IPS DF 6.9 (cell line): ENCODE data around the gene RELT.

Experiments used
- DNase-seq: peaks from one replicate; pipeline ENCODE4 v3.0.0-alpha.2; 2013; ENCODE audit warnings: low read depth, low spot score
- H3K27ac ChIP-seq: one replicate; pipeline ENCODE4 v1.5.1; 2013; ENCODE audit warnings: low read length, control low read depth
- H3K27me3 ChIP-seq: 2 replicates; pipeline ENCODE4 v1.6.1; 2013; ENCODE audit warnings: mild to moderate bottlenecking, low read length; ENCODE audit not compliant: control insufficient read depth, insufficient read depth
- H3K36me3 ChIP-seq: 2 replicates; pipeline ENCODE4 v1.6.1; 2013; ENCODE audit warnings: low read length; ENCODE audit not compliant: control insufficient read depth, insufficient read depth
- H3K4me1 ChIP-seq: 2 replicates; pipeline ENCODE4 v1.6.1; 2013; ENCODE audit warnings: low read length; ENCODE audit not compliant: control insufficient read depth, insufficient read depth
- H3K4me3 ChIP-seq: 2 replicates; pipeline ENCODE4 v1.5.1; 2013; ENCODE audit warnings: mild to moderate bottlenecking, low read length
- H3K9me3 ChIP-seq: 2 replicates; pipeline ENCODE4 v1.6.1; 2013; ENCODE audit warnings: low read length, inconsistent platforms; ENCODE audit not compliant: control insufficient read depth, insufficient read depth
- WGBS: extraction: QIAGEN DNeasy Blood & Tissue Kit; methylation state at CpG from one replicate; pipeline ENCODE4 v1.1.7; 2013; ENCODE audit warnings: mixed read lengths, missing lambda C conversion rate; ENCODE audit not compliant: insufficient read length, insufficient coverage; 5-methylcytosine and 5-hydroxymethylcytosine counted together

RELT gene

DNA sequence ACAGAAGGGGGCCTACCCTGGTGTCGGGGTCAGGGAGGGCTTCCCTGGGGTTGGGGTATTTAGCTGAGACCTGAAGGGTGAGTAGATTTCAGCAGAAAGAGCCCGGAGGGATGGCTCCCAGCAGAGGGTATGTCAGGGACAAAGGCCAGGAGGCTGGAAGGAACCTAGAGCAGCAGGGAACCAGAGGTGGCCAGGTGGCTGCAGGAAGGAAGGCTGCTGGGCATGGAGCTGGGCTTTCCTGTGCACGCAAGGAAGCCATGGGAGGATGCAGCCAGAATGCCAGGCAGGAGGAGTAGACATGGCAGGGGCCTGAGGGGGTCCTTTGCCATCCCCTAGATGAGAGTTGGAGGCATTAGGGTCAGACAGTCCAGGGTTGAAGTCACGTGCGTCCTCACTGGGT, 27.4 kb upstream of the RELT start:
- H3K4me1 ChIP-seq: no peaks in the 10 kb centered on the region
- no CpG with 5 or more reads among the region's 5 CpGs for WGBS
- no peaks in the 10 kb centered on the region for H3K27me3 ChIP-seq
- no peak for DNase-seq
- no peak overlapping the region for H3K4me3 ChIP-seq
- H3K9me3 ChIP-seq: no peaks in the 10 kb centered on the region
- no peaks in the 10 kb centered on the region for H3K36me3 ChIP-seq
- no peak overlapping the region for H3K27ac ChIP-seq

DNA sequence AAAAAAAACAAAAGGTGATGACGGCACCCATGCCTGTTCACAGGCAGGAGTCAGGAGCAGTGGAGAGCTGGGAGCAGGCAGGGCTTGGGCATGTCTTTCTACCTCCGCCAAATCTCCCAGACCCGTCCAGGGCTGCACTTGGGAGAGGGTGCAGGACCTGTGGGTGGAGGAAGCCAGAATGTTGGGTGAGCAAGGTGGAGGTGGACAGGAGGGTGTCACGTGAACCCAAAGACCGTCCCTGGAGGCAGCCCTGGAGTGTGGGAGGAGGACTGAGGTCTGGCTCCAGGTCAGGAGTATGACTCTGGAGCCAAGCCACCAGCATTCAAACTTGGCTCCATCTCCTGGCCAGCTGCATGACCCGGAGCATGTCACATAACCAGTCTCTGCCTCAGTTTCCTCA, 26.6 kb upstream of the RELT start:
- no peak for DNase-seq
- no peak overlapping the region for H3K27ac ChIP-seq
- H3K9me3 ChIP-seq: no peaks in the 10 kb centered on the region
- H3K4me1 ChIP-seq: no peaks in the 10 kb centered on the region
- no peak overlapping the region for H3K4me3 ChIP-seq
- H3K36me3 ChIP-seq: no peaks in the 10 kb centered on the region
- WGBS: no CpG with 5 or more reads among the region's 6 CpGs
- no peaks in the 10 kb centered on the region for H3K27me3 ChIP-seq

DNA sequence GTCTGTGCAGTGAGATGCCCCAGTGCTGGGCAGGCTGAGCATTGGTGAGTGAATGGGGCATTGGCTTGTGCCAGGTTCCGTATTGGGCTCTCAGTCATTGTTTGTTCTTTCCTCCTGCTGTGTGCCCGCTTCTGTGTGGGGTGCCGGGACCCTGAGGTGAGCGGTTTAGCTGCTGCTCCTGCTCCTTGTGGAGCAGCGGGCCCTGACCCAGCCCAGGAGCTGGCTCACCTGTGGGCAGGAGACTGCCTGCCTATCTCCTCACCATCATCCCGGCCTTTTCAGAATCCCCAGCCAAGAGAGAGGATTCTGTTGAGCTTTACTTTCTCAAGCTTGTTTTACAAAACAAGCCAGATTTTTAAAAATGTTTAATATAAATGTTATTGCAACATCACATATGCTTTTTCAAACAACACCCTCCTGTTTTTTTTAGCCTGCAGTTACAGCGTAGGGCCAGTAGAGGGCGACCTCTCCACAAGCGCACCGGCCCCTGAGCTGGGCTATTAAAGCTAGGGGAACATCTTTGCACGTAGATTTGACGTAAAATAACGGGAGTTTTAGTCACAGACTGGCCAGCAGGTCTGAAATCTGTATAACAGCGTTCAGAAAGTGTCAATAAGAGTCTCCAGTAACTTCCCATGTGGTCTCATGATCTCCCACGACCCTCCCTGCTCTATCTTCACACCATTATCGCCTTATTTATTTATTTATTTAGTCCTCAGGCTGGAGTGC, 25.1 kb upstream of the RELT start:
- Histone ChIP-seq H3K9me3 (no peaks in the 10 kb centered on the region), H3K4me3 (no peak overlapping the region), H3K4me1 (no peaks in the 10 kb centered on the region), H3K27ac (no peak overlapping the region), H3K36me3 (no peaks in the 10 kb centered on the region), H3K27me3 (no peaks in the 10 kb centered on the region)
- WGBS: no CpG with 5 or more reads among the region's 16 CpGs
- DNase-seq: no peak

GRCh38 chr11:73353422-73353821, 22.8 kb upstream of the RELT start:
- H3K36me3 ChIP-seq: no peaks in the 10 kb centered on the region
- no peaks in the 10 kb centered on the region for H3K4me1 ChIP-seq
- no CpG with 5 or more reads among the region's 4 CpGs for WGBS
- H3K27me3 ChIP-seq: no peaks in the 10 kb centered on the region
- H3K9me3 ChIP-seq: no peaks in the 10 kb centered on the region
- no peak overlapping the region for H3K27ac ChIP-seq
- DNase-seq: no peak
- no peak overlapping the region for H3K4me3 ChIP-seq

- no peaks in the 10 kb centered on the region for H3K27me3 ChIP-seq
- DNase-seq: no peak
- H3K27ac ChIP-seq: no peak overlapping the region
- no peak overlapping the region for H3K4me3 ChIP-seq
- no CpG with 5 or more reads among the region's 4 CpGs for WGBS
- no peaks in the 10 kb centered on the region for H3K36me3 ChIP-seq
- no peaks in the 10 kb centered on the region for H3K4me1 ChIP-seq
- H3K9me3 ChIP-seq: no peaks in the 10 kb centered on the region
Measured at GRCh38 chr11:73355109-73355508, 21.1 kb upstream of the RELT start.

GRCh38 chr11:73356979-73357860, 19.0 kb upstream of the RELT start:
- Histone ChIP-seq H3K36me3 (no peaks in the 10 kb centered on the region), H3K4me3 (no peak overlapping the region), H3K9me3 (no peaks in the 10 kb centered on the region), H3K27me3 (no peaks in the 10 kb centered on the region), H3K27ac (no peak overlapping the region), H3K4me1 (no peaks in the 10 kb centered on the region)
- no CpG with 5 or more reads among the region's 22 CpGs for WGBS
- DNase-seq: no peak

GRCh38 chr11:73358071-73358470, 18.1 kb upstream of the RELT start:
- Histone ChIP-seq H3K36me3 (no peaks in the 10 kb centered on the region; the same call in 1 of the 2 replicates), H3K9me3 (no peaks in the 10 kb centered on the region), H3K27ac (no peak overlapping the region), H3K4me1 (peaks cover 2% of the 10 kb centered on the region), H3K27me3 (no peaks in the 10 kb centered on the region), H3K4me3 (no peak overlapping the region)
- DNase-seq: no peak
- WGBS: no CpG with 5 or more reads among the region's 5 CpGs

DNA sequence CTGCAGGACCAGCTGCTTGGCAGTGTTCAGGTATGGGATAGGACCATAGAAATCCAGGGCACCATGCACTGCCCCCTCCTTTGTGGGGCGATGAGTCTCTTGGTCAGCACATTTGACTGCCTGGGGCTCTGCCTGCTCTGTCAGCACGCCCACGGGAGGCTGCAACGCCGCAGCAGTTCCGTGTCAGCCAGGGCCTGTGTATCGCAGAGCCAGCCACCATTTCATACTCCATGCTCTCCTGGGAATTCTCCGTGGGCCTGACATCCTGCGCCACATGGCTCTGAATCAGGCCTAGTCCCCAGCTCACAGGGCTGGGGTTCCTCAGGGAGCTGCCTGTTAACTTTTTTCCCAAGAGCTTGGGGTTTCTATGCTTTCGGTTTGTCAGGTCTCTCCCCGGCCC, 16.9 kb upstream of the RELT start:
- Histone ChIP-seq H3K27me3 (no peaks in the 10 kb centered on the region), H3K9me3 (no peaks in the 10 kb centered on the region), H3K4me3 (no peak overlapping the region), H3K27ac (no peak overlapping the region), H3K4me1 (peaks cover 2% of the 10 kb centered on the region), H3K36me3 (no peaks in the 10 kb centered on the region; the same call in 1 of the 2 replicates)
- no peak for DNase-seq
- WGBS: no CpG with 5 or more reads among the region's 11 CpGs

DNA sequence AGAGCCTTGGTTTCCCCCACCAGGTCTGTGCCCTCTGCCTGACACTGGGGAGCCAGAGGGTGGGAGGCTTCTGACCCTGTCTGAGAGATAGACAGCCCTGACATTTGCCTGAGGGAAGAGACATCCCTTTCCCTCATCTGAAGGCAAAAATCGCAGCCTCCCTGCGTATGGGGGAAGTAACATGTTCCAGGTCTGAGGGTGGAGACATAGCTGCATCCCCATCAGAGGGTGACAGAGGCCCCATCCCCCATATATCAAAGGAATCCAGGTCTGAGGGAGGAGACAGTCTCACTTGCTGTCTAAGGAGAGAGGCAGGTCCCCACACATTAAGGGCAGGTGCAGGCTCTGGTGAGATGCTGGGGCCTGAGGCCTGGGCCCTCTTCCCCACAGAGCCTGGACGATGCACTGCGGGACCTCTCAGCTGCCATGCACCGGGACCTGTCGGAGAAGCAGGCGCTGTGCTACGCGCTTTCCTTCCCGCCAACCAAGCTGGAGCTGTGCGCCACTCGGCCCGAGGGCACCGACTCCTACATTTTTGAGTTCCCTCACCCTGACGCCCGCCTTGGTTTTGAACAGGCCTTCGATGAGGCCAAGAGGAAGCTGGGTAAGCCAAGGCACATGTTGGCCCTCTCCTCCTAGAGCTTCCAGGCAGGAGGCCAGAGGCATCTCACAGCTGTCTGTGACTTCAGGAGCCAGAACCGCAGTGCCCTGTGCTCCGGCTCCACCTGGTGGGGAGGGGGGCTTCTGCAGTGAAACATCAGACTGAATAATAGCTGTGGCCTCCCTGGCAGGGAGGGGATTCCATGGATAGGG, 16.1 kb upstream of the RELT start:
- no CpG with 5 or more reads among the region's 19 CpGs for WGBS
- H3K27ac ChIP-seq: no peak overlapping the region
- no peaks in the 10 kb centered on the region for H3K9me3 ChIP-seq
- no peak for DNase-seq
- peaks cover 2% of the 10 kb centered on the region for H3K4me1 ChIP-seq
- H3K4me3 ChIP-seq: no peak overlapping the region
- no peaks in the 10 kb centered on the region for H3K27me3 ChIP-seq
- H3K36me3 ChIP-seq: no peaks in the 10 kb centered on the region; the same call in 1 of the 2 replicates

DNA sequence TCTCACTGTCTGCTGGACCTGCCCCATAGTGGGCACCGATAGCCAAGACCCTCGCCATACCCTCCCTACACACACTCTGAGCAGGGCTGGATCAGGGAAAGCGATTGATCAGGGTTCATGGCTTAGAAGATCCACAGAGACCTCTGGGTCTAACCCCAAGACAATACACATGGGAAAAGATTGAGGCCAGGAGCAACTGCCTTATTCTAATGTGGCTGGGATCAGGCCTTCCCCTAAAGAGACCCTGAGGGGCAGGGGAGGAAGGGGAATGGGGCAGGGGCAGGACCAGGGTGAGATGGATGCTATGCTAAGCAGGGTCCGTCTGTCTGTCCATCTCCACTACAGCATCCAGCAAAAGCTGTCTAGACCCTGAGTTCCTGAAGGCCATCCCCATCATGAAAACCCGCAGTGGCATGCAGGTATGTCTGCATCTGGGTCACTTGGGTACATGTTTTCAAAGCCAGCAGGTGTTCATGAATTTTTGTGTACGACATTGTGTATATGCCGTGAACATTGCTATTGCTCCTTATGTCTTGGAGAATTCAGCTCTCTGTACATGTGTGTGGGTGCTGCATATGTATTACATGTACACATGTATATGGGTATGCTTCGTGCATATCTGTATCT, 15.3 kb upstream of the RELT start:
- H3K36me3 ChIP-seq: peaks cover 4% of the 10 kb centered on the region; the same call in 1 of the 2 replicates

More for the DNA sequence above, 15.3 kb upstream of the RELT start:
- no peak for DNase-seq
- H3K4me1 ChIP-seq: peaks cover 2% of the 10 kb centered on the region
- no peaks in the 10 kb centered on the region for H3K27me3 ChIP-seq
- H3K27ac ChIP-seq: no peak overlapping the region
- H3K9me3 ChIP-seq: no peaks in the 10 kb centered on the region
- no CpG with 5 or more reads among the region's 8 CpGs for WGBS
- H3K4me3 ChIP-seq: no peak overlapping the region
